HepG2 (cell line): ENCODE measurements around the gene SDR39U1. TPM values are rescaled to one million over a fixed set of nuclear protein-coding genes. Genes with fewer than 3 reads are reported as not detected.

Source experiments
- ATRX ChIP-seq: sonication (generic); formaldehyde crosslinking; IDR thresholded peaks from 2 replicates; pipeline ENCODE4 v1.4.0; 2020; ENCODE audit warnings: missing genetic modification reagents, borderline replicate concordance
- BHLHE40 ChIP-seq: IDR thresholded peaks from 2 replicates; pipeline ENCODE4 v1.6.1; 2011; ENCODE audit warnings: low read length, improper control_type of control experiment
- DNMT1 ChIP-seq: sonication (generic); formaldehyde crosslinking; IDR thresholded peaks from 2 replicates; pipeline ENCODE4 v1.5.1; 2020; ENCODE audit warnings: mild to moderate bottlenecking, missing genetic modification reagents
- KMT2A ChIP-seq: sonication (generic); formaldehyde crosslinking; IDR thresholded peaks from 2 replicates; pipeline ENCODE4 v1.4.0; 2020; ENCODE audit warnings: missing genetic modification reagents
- NFIC ChIP-seq: IDR thresholded peaks from 2 replicates; pipeline ENCODE4 v1.6.1; 2012; ENCODE audit warnings: mild to moderate bottlenecking, low read length, inconsistent platforms
- SALL1 ChIP-seq: sonication (generic); formaldehyde crosslinking; IDR thresholded peaks from 2 replicates; pipeline ENCODE4 v1.8.0; 2022; ENCODE audit warnings: mild to moderate bottlenecking, missing genetic modification reagents
- XRCC5 ChIP-seq: fragments of 200-400 bp; formaldehyde crosslinking; optimal IDR thresholded peaks from 2 replicates; pipeline ENCODE3; 2017; ENCODE audit warnings: mild to moderate bottlenecking, low read length
- ZBTB20 ChIP-seq: sonication (generic); formaldehyde crosslinking; IDR thresholded peaks from 2 replicates; pipeline ENCODE4 v1.8.1; 2023; ENCODE audit warnings: missing genetic modification reagents, low read depth, mild to moderate bottlenecking, borderline replicate concordance
- ZFP36L1 ChIP-seq: sonication (generic); formaldehyde crosslinking; IDR thresholded peaks from 2 replicates; pipeline ENCODE4 v1.8.0; 2022; ENCODE audit warnings: mild to moderate bottlenecking, missing genetic modification reagents, moderate library complexity
- ZFP90 ChIP-seq: sonication (generic); formaldehyde crosslinking; IDR thresholded peaks from 2 replicates; pipeline ENCODE4 v1.8.0; 2022; ENCODE audit warnings: missing genetic modification reagents, mild to moderate bottlenecking, inconsistent platforms, borderline replicate concordance
- ZFX ChIP-seq: sonication (generic); formaldehyde crosslinking; IDR thresholded peaks from 2 replicates; pipeline ENCODE4 v1.4.0; 2020; ENCODE audit warnings: mild to moderate bottlenecking, low read depth, missing genetic modification reagents, moderate library complexity
- ZFY ChIP-seq: sonication (generic); formaldehyde crosslinking; IDR thresholded peaks from 2 replicates; pipeline ENCODE4 v1.4.0; 2020; ENCODE audit warnings: missing genetic modification reagents
- ZNF292 ChIP-seq: sonication (generic); formaldehyde crosslinking; IDR thresholded peaks from 2 replicates; pipeline ENCODE4 v1.8.1; 2022; ENCODE audit warnings: mild to moderate bottlenecking, low read depth, missing genetic modification reagents, borderline replicate concordance
- ZNF329 ChIP-seq: sonication (generic); formaldehyde crosslinking; IDR thresholded peaks from 2 replicates; pipeline ENCODE4 v1.9.0; 2021; ENCODE audit warnings: low read depth, mild to moderate bottlenecking, missing genetic modification reagents
- ZNF431 ChIP-seq: sonication (generic); formaldehyde crosslinking; IDR thresholded peaks from 2 replicates; pipeline ENCODE4 v1.9.0; 2022; ENCODE audit warnings: missing genetic modification reagents, low read depth, mild to moderate bottlenecking, borderline replicate concordance
- ZSCAN20 ChIP-seq: sonication (generic); formaldehyde crosslinking; IDR thresholded peaks from 2 replicates; pipeline ENCODE4 v1.4.0; 2020; ENCODE audit warnings: missing genetic modification reagents, mild to moderate bottlenecking, borderline replicate concordance
- polyA plus RNA-seq, 8 experiments: library from polyadenylated mRNA; depleted of rRNA in 3 of 8; stranded (reverse) in 7 of 8; unstranded in 1 of 8; fragments of >200 nt; fragmentation: Illumina TruSeq in 4 of 8; extraction: Trizol in 4 of 8; gene quantifications; 2 replicates each; pipeline versions ENCODE4 v1.2.1 to v1.2.3, GENCODE V29; 2011 to 2016; ENCODE audit warnings: low read depth in 4 of 8, missing spikeins in 1 of 8, mixed read lengths in 1 of 8; ENCODE audit not compliant: insufficient read depth in 1 of 8
- total RNA-seq, 5 experiments: library from RNA; depleted of rRNA; stranded (reverse); fragments of >200 nt; fragmentation: Illumina TruSeq; extraction: Trizol; gene quantifications; 2 replicates each; pipeline ENCODE4 v1.2.3, GENCODE V29; 2016; ENCODE audit warnings: low read depth in 1 of 5
- TF ChIP-seq, protein P1 (sequence below): sonication (generic); formaldehyde crosslinking; IDR thresholded peaks from 2 replicates; pipeline ENCODE4; 2020; ENCODE audit warnings: missing genetic modification reagents, mild to moderate bottlenecking, borderline replicate concordance
- TF ChIP-seq, protein P2 (sequence below), 2 experiments: sonication (generic) in 1 of 2; formaldehyde crosslinking in 1 of 2; IDR thresholded peaks; 2 replicates each; pipeline versions ENCODE4 v1.6.1 to v1.9.0; 2014 to 2022; ENCODE audit warnings: antibody characterized with exemption in 1 of 2, borderline replicate concordance in 1 of 2, inconsistent platforms in 1 of 2, low read depth in 1 of 2, missing genetic modification reagents in 1 of 2
- TF ChIP-seq, protein P3 (sequence below): sonication (generic); formaldehyde crosslinking; IDR thresholded peaks from 2 replicates; pipeline ENCODE4 v1.8.0; 2022; ENCODE audit warnings: mild to moderate bottlenecking, missing genetic modification reagents

Gene SDR39U1
- total and polyA plus RNA-seq, 2 of the 13 experiments (the other 11 are each of a cell fraction or from before 2014, with no cell fraction given) = 34.4 to 129 TPM

DNA sequence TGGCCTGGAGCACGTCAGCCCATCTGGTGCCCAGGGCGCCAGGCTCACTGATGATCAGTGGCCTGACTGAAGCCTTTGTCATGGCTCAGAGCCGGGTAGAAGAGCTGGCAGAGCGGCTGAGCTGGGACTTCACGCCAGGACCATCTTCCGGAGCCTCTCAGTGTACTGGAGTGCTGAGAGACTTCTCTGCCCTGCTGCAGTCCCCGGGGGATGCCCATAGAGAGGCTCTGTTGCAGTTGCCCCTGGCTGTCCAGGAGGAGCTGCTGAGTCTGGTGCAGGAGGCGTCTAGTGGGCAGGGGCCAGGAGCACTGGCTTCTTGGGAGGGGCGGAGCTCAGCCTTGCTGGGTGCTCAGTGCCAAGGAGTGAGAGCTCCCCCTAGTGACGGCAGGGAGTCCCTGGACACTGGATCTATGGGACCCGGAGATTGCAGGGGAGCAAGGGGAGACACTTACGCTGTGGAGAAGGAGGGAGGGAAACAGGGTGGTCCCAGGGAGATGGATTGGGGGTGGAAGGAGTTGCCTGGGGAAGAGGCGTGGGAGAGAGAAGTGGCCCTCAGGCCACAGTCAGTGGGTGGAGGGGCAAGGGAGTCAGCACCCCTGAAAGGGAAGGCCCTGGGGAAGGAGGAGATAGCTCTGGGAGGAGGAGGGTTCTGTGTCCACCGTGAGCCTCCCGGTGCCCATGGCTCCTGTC is 10.9 kb downstream of the SDR39U1 start (continued):
- TF ChIP-seq, protein P1, sequence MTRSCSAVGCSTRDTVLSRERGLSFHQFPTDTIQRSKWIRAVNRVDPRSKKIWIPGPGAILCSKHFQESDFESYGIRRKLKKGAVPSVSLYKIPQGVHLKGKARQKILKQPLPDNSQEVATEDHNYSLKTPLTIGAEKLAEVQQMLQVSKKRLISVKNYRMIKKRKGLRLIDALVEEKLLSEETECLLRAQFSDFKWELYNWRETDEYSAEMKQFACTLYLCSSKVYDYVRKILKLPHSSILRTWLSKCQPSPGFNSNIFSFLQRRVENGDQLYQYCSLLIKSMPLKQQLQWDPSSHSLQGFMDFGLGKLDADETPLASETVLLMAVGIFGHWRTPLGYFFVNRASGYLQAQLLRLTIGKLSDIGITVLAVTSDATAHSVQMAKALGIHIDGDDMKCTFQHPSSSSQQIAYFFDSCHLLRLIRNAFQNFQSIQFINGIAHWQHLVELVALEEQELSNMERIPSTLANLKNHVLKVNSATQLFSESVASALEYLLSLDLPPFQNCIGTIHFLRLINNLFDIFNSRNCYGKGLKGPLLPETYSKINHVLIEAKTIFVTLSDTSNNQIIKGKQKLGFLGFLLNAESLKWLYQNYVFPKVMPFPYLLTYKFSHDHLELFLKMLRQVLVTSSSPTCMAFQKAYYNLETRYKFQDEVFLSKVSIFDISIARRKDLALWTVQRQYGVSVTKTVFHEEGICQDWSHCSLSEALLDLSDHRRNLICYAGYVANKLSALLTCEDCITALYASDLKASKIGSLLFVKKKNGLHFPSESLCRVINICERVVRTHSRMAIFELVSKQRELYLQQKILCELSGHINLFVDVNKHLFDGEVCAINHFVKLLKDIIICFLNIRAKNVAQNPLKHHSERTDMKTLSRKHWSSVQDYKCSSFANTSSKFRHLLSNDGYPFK = no peak; the same call in 1 of the 2 replicates
- TF ChIP-seq, protein P2, sequence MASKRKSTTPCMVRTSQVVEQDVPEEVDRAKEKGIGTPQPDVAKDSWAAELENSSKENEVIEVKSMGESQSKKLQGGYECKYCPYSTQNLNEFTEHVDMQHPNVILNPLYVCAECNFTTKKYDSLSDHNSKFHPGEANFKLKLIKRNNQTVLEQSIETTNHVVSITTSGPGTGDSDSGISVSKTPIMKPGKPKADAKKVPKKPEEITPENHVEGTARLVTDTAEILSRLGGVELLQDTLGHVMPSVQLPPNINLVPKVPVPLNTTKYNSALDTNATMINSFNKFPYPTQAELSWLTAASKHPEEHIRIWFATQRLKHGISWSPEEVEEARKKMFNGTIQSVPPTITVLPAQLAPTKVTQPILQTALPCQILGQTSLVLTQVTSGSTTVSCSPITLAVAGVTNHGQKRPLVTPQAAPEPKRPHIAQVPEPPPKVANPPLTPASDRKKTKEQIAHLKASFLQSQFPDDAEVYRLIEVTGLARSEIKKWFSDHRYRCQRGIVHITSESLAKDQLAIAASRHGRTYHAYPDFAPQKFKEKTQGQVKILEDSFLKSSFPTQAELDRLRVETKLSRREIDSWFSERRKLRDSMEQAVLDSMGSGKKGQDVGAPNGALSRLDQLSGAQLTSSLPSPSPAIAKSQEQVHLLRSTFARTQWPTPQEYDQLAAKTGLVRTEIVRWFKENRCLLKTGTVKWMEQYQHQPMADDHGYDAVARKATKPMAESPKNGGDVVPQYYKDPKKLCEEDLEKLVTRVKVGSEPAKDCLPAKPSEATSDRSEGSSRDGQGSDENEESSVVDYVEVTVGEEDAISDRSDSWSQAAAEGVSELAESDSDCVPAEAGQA (IDR thresholded peaks at IDR 0.05; ENCODE audit: low read depth) = 0 out of 2 replicates have a peak, but pooled peaks have one; percentile 12
- TF ChIP-seq, protein P2 (CRISPR knock-in tag; IDR thresholded peaks at IDR 0.05; ENCODE audit: borderline replicate concordance) = no peak
- TF ChIP-seq KMT2A (CRISPR knock-in tag) (no peak), BHLHE40 (0 out of 2 replicates have a peak, but pooled peaks have one; percentile 40), ZFP36L1 (CRISPR knock-in tag) (no peak), XRCC5 (peak; percentile 99), DNMT1 (CRISPR knock-in tag) (no peak), ZBTB20 (peak; percentile 82), ATRX (CRISPR knock-in tag) (0 out of 2 replicates have a peak, but pooled peaks have one; percentile 11), ZSCAN20 (CRISPR knock-in tag) (no peak), ZNF292 (CRISPR knock-in tag) (peak; percentile 80; the same call in 1 of the 2 replicates), NFIC (no peak), ZFP90 (CRISPR knock-in tag) (peak; percentile 75; the same call in 1 of the 2 replicates), SALL1 (no peak), ZNF329 (no peak), ZFX (CRISPR knock-in tag) (peak; percentile 80), ZNF431 (no peak), ZFY (CRISPR knock-in tag) (peak; percentile 18; the same call in 1 of the 2 replicates)
- TF ChIP-seq, protein P3, sequence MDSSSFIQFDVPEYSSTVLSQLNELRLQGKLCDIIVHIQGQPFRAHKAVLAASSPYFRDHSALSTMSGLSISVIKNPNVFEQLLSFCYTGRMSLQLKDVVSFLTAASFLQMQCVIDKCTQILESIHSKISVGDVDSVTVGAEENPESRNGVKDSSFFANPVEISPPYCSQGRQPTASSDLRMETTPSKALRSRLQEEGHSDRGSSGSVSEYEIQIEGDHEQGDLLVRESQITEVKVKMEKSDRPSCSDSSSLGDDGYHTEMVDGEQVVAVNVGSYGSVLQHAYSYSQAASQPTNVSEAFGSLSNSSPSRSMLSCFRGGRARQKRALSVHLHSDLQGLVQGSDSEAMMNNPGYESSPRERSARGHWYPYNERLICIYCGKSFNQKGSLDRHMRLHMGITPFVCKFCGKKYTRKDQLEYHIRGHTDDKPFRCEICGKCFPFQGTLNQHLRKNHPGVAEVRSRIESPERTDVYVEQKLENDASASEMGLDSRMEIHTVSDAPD = no peak
